ENCODE data around the gene TTC9B. TPM values are rescaled to one million over a fixed set of nuclear protein-coding genes. Genes with fewer than 3 reads are reported as not detected.

TTC9B gene
- not detected for total RNA-seq

GRCh38 chr19:40217934-40218890 lies at the start of gene TTC9B:
TTC9B (minus strand) TSS chr19:40218384; CDS start chr19:40218381, 3 bp downstream.
- no peak for DNase-seq (ENCODE audit: extremely low spot score)
- Histone ChIP-seq H3K27me3 (peaks cover 10 to 71% (median 39%) of the 10 kb centered on the region in 4 donors), H3K4me1 (peaks cover 6 to 26% (median 21%) of the 10 kb centered on the region in 4 donors), H3K4me3 (peak within 1 kb of the TSS in 2 of 4 donors; percentile 7 to 16), H3K27ac (replicated peaks in 1 of 4) (no peak within 1 kb of the TSS), H3K36me3 (peaks cover 0 to 1% (median 0%) of the 10 kb centered on the region in 4 donors), H3K9me3 (no peaks in the 10 kb centered on the region)
- TF ChIP-seq POLR2A (IDR thresholded peaks at IDR 0.05; ENCODE audit: low read depth) (no peak), CTCF (IDR thresholded peaks at IDR 0.05) (no peak), POLR2AphosphoS5 (IDR thresholded peaks at IDR 0.05) (no peak), EP300 (IDR thresholded peaks at IDR 0.05) (no peak)
- 12% methylated on average over 12 of the region's 75 CpGs for WGBS
- intact Hi-C loops (cut with DNase I) = no loop called here

GRCh38 chr19:40267601-40267997 lies 49.4 kb upstream of the TTC9B start:
- WGBS = 89% methylated on average over 6 of the region's 6 CpGs
- no peaks in the 10 kb centered on the region for H3K9me3 ChIP-seq
- intact Hi-C loops (cut with DNase I) = no loop called here
- DNase-seq (ENCODE audit: extremely low spot score) = no peak
- TF ChIP-seq POLR2AphosphoS5 (IDR thresholded peaks at IDR 0.05) (no peak), CTCF (IDR thresholded peaks at IDR 0.05) (no peak), POLR2A (IDR thresholded peaks at IDR 0.05; ENCODE audit: low read depth) (no peak), EP300 (IDR thresholded peaks at IDR 0.05) (no peak)
- H3K27ac ChIP-seq (replicated peaks in 1 of 4) = no peak overlapping the region
- no peak overlapping the region for H3K4me3 ChIP-seq
- peaks cover 22 to 47% (median 32%) of the 10 kb centered on the region in 4 donors for H3K36me3 ChIP-seq
- no peaks in the 10 kb centered on the region for H3K27me3 ChIP-seq
- H3K4me1 ChIP-seq = peaks cover 36 to 62% (median 46%) of the 10 kb centered on the region in 4 donors

- no peak for DNase-seq (ENCODE audit: extremely low spot score)
- H3K9me3 ChIP-seq = no peaks in the 10 kb centered on the region
- H3K27ac ChIP-seq (replicated peaks in 1 of 4) = no peak overlapping the region
- WGBS = 86% methylated on average over 15 of the region's 15 CpGs
- H3K4me3 ChIP-seq = no peak overlapping the region
- H3K4me1 ChIP-seq = peaks cover 36 to 57% (median 42%) of the 10 kb centered on the region in 4 donors
- intact Hi-C loops (cut with DNase I) = no loop called here
- no peak for TF ChIP-seq CTCF (IDR thresholded peaks at IDR 0.05)
- no peak for TF ChIP-seq POLR2A (IDR thresholded peaks at IDR 0.05; ENCODE audit: low read depth)
- TF ChIP-seq POLR2AphosphoS5 (IDR thresholded peaks at IDR 0.05) = no peak
- TF ChIP-seq EP300 (IDR thresholded peaks at IDR 0.05) = no peak
- H3K36me3 ChIP-seq = peaks cover 22 to 47% (median 33%) of the 10 kb centered on the region in 4 donors
- H3K27me3 ChIP-seq = no peaks in the 10 kb centered on the region
Observed at GRCh38 chr19:40266912-40267600, 48.9 kb upstream of the TTC9B start.

- H3K27ac ChIP-seq (replicated peaks in 1 of 4) = peak overlapping the region in 1 of 4 donors; percentile 0
- intact Hi-C loops (cut with DNase I) = no loop called here
- TF ChIP-seq POLR2AphosphoS5 (IDR thresholded peaks at IDR 0.05) = no peak
- TF ChIP-seq EP300 (IDR thresholded peaks at IDR 0.05) = no peak
- TF ChIP-seq POLR2A (IDR thresholded peaks at IDR 0.05; ENCODE audit: low read depth) = no peak
- TF ChIP-seq CTCF (IDR thresholded peaks at IDR 0.05) = no peak
- WGBS = 74% methylated on average over 14 of the region's 17 CpGs
- H3K4me3 ChIP-seq = no peak overlapping the region
- peaks cover 36 to 53% (median 38%) of the 10 kb centered on the region in 4 donors for H3K4me1 ChIP-seq
- H3K27me3 ChIP-seq = no peaks in the 10 kb centered on the region
- DNase-seq (ENCODE audit: extremely low spot score) = no peak
- no peaks in the 10 kb centered on the region for H3K9me3 ChIP-seq
- peaks cover 20 to 46% (median 31%) of the 10 kb centered on the region in 4 donors for H3K36me3 ChIP-seq
Observed at GRCh38 chr19:40266119-40266518, 47.9 kb upstream of the TTC9B start.
